PFSK-1 (cell line): ENCODE results near the gene CYRIA.

Experiments
- FOXP2 ChIP-seq: optimal IDR thresholded peaks from 2 replicates; pipeline ENCODE3; 2011; ENCODE audit warnings: borderline replicate concordance, control low read depth, inconsistent platforms; ENCODE audit not compliant: insufficient read depth; ENCODE audit errors: extremely low read length, extremely low read depth
- POLR2AphosphoS5 ChIP-seq: IDR thresholded peaks from 2 replicates; pipeline ENCODE4 v1.6.1; 2012; ENCODE audit warnings: low read depth, mild to moderate bottlenecking, control low read depth, low read length, moderate library complexity

DNA sequence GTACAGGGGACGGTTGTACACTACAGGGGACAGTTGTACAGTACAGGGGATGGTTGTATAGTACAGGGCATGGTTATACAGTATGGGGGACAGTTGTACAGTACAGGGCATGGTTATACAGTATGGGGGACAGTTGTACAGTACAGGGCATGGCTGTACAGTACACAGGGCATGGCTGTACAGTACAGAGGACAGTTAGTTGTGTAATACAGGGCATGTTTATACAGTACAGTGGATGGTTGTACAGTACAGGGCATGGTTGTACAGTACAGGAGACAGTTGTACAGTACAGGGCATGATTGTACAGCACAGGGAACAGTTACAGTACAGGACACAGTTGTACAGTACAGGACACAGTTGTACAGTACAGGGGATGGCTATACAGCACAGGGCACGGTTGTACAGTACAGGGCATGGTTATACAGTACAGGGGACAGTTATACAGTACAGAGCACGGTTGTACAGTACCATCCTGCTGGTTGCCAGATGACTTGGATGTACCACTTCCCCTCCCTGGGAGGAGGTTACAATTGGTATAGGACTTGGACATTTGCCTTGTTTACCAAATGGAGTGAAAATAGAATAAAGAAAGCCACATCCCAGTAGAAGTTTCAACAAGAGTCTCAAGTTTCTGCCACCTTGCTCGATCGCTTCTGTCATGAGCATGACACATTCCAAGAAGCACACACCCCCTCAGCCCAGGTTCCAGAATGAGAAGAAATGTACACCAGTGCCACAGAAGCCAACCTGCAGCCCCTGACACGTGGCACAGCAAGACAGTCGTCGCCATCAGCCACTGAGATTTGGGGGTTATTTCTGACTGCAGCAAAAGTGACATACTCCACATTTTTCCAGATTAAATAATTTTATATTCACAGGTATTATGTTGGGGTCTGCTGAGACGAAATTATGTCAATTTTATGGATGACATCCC lies 16.0 kb downstream of the CYRIA start:
- TF ChIP-seq POLR2AphosphoS5 (no peak), FOXP2 (no peak)
